Pancreas (tissue), 10 donors: Measurements from ENCODE around the gene LRRN2. TPM values are rescaled to one million over a fixed set of nuclear protein-coding genes. Genes with fewer than 3 reads are reported as not detected.
A peak's percentile ranks its signal among the peaks of the same experiment; 100 is the strongest.

Experiments used
- ATAC-seq, 4 donors: fragments of 200-7000 bp; cut with Tn5 transposase; one replicate each; pipeline versions ENCODE4 v1.8.0 to v1.9.1; 2020; ENCODE audit warnings: mild to moderate bottlenecking in 4 of 4, moderate library complexity in 4 of 4
- DNase-seq, 6 donors: peaks; one replicate each; pipeline ENCODE4 v3.0.0-alpha.2; 2020
- FAIRE-seq: peaks from 2 replicates; lab custom pipeline; 2012; peaks lifted over from hg19 to GRCh38; lab: Jason Lieb, UNC
- H3K27ac ChIP-seq, 4 donors: fragments of 200-600 bp; sonication (generic); 1 replicate in 3 of 4; 2 replicates in 1 of 4; pipeline versions ENCODE4 v1.5.0 to v1.8.0; 2020
- H3K27me3 ChIP-seq, 4 donors: fragments of 200-600 bp; one replicate each; pipeline ENCODE4 v1.8.0; 2021
- H3K36me3 ChIP-seq, 3 donors: fragments of 200-600 bp; sonication (generic) in 1 of 3; one replicate each; pipeline versions ENCODE4 v1.5.0 to v1.8.0; 2020 to 2021
- H3K4me1 ChIP-seq, 3 donors: fragments of 200-600 bp; one replicate each; pipeline ENCODE4 v1.8.0; 2021
- H3K4me3 ChIP-seq, 4 donors: fragments of 200-600 bp; sonication (generic) in 2 of 4; one replicate each; pipeline versions ENCODE4 v1.5.0 to v1.8.0; 2020 to 2021
- H3K9me3 ChIP-seq, 4 donors: fragments of 200-600 bp; one replicate each; pipeline ENCODE4 v1.8.0; 2021
- WGBS, 2 donors: extraction: QIAGEN DNeasy Blood & Tissue Kit; methylation state at CpG; one replicate each; pipeline ENCODE4 v1.1.7; 2013; 5-methylcytosine and 5-hydroxymethylcytosine counted together
- intact Hi-C, 3 donors: fragments of 100-400 bp; cut with DNase I; formaldehyde crosslinking; loops; one replicate each; pipeline versions ENCODE4 v1.11.1 to v1.14.2; 2022
- polyA plus RNA-seq, 2 donors: library from polyadenylated mRNA; stranded (reverse); fragments of 200-250 nt; gene quantifications; one replicate each; pipeline ENCODE4 v1.2.3, GENCODE V29; 2013
- total RNA-seq, 6 donors: library from RNA; stranded (reverse); fragmentation: NEBNext Ultra II Directional in 4 of 6; extraction: Animal tissue kit (Norgen Biotek cat#: 25700) in 4 of 6; gene quantifications; one replicate each; pipeline versions ENCODE4 v1.2.1 to v1.2.4, GENCODE V29; 2021 to 2023
- TF ChIP-seq, protein P1 (sequence below), 4 donors: fragments of 200-600 bp; sonication (generic) in 3 of 4; IDR thresholded peaks; one replicate each; pipeline versions ENCODE4 v1.5.0 to v1.8.0; 2021; ENCODE audit warnings: antibody characterized with exemption in 4 of 4
- donor health status: healthy with polysubstance abuse.
- donor health status: DM: no; HTN: no; CAD: no; lungs with moderate emphysema.
- donor health status: DM: no; HTN: no; CAD: no.
- donor health status: control.
- donor health status: control.
- donor health status: Bipolar disorder and iron deficiency.
- donor health status: DM: yes; HTN: yes; CAD: no.
- donor health status: DM: no; HTN: no; CAD: no.
- donor health status: DM: no; HTN: no; CAD: no.
- donor health status: DM: yes; HTN: yes; CAD: no.

Gene LRRN2
- total and polyA plus RNA-seq, 8 donors, result 0.24 to 3.7 (median 0.58) TPM

DNA sequence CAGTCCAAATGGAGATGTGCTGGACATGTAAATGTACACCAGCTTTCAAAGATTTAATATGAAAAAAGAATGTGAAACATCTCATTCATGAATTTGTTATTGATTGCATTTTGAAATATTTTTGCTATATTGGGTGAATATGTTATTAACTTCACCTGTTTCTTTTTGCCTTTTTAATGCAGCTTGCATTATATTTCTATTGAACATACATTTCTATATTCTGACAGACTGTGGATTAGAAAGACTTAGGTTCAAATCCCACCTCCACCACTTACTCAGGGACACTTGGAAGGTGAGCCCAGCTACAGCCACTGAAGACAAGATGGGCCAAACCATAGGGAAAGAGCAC, 37.8 kb downstream of the LRRN2 start:
- no peak for ATAC-seq
- Histone ChIP-seq H3K4me3 (no peak overlapping the region), H3K27me3 (no peaks in the 10 kb centered on the region), H3K9me3 (no peaks in the 10 kb centered on the region), H3K4me1 (no peaks in the 10 kb centered on the region), H3K36me3 (no peaks in the 10 kb centered on the region), H3K27ac (no peak overlapping the region)
- DNase-seq, result no peak
- no peak for FAIRE-seq
- intact Hi-C loops, result no loop called here
- TF ChIP-seq, protein P1, sequence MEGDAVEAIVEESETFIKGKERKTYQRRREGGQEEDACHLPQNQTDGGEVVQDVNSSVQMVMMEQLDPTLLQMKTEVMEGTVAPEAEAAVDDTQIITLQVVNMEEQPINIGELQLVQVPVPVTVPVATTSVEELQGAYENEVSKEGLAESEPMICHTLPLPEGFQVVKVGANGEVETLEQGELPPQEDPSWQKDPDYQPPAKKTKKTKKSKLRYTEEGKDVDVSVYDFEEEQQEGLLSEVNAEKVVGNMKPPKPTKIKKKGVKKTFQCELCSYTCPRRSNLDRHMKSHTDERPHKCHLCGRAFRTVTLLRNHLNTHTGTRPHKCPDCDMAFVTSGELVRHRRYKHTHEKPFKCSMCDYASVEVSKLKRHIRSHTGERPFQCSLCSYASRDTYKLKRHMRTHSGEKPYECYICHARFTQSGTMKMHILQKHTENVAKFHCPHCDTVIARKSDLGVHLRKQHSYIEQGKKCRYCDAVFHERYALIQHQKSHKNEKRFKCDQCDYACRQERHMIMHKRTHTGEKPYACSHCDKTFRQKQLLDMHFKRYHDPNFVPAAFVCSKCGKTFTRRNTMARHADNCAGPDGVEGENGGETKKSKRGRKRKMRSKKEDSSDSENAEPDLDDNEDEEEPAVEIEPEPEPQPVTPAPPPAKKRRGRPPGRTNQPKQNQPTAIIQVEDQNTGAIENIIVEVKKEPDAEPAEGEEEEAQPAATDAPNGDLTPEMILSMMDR (IDR thresholded peaks at IDR 0.05), result no peak

DNA sequence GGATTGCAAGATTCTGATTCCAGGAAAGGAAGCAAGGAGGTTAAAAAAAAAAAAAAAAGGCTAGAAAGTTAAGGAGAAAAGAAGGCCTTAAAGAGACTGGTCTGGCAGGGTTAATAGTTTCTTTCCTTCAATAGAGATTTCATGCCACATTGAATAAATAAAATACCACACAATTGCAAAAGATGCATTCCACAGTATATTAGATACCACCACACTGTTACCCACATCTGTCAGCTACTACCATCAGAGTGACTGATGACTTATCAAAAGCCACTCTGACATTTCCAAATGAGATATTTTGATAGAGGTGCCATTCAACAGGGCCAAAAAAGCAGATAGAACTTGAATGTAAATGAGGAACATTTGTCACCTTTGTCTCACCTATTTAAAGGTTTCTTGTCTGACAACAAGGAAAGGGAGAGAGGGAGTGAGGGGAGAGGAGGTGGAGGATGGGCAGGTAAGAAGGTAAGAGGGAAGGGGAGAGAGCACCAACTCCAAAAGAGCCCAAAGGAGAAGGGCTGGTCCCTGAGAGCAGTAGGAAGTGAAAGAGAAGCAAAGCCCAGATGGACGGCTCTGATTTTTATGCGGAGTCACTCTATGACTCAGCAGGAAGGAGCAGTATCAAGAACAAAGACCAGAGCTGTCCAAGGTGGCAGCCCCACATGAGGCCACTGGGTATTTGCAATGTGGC, 38.3 kb downstream of the LRRN2 start:
- H3K9me3 ChIP-seq, result no peaks in the 10 kb centered on the region
- H3K36me3 ChIP-seq, result no peaks in the 10 kb centered on the region
- 19 to 23% methylated on average over 2 of the region's 2 CpGs for WGBS, 2 donors
- no peaks in the 10 kb centered on the region for H3K4me1 ChIP-seq
- TF ChIP-seq, protein P1 (IDR thresholded peaks at IDR 0.05), result no peak
- peak in 3 of 4 donors; percentile 81 to 83 (median 82) for ATAC-seq
- H3K27me3 ChIP-seq, result no peaks in the 10 kb centered on the region
- no peak overlapping the region for H3K4me3 ChIP-seq
- FAIRE-seq, result no peak
- intact Hi-C loops, result no loop called here
- DNase-seq, result peak in 1 of 6 donors; percentile 31
- no peak overlapping the region for H3K27ac ChIP-seq

DNA sequence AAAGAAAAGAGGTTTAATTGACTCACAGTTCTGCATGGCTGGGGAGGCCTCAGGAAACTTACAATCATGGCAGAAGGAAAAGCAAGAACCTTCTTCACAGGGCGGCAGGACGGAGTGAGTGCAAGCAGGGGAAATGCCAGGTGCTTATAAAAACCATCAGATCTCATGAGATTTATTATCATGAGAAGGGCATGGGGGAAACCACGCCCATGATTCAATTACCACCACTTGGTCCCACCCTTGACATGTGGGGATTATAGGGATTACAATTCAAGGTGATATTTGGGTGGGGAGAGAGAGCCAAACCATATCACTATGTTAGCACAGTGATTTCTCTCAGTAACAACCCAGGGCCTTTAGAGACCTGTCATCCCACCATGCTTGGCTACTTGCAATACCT, 39.9 kb downstream of the LRRN2 start:
- DNase-seq, result no peak
- TF ChIP-seq, protein P1 (IDR thresholded peaks at IDR 0.05), result no peak
- Histone ChIP-seq H3K9me3 (no peaks in the 10 kb centered on the region), H3K36me3 (no peaks in the 10 kb centered on the region), H3K4me3 (no peak overlapping the region), H3K4me1 (no peaks in the 10 kb centered on the region), H3K27me3 (no peaks in the 10 kb centered on the region), H3K27ac (no peak overlapping the region)
- no peak for FAIRE-seq
- intact Hi-C loops, result no loop called here
- ATAC-seq, result no peak
- 84 to 91% methylated on average over 3 of the region's 3 CpGs for WGBS, 2 donors

DNA sequence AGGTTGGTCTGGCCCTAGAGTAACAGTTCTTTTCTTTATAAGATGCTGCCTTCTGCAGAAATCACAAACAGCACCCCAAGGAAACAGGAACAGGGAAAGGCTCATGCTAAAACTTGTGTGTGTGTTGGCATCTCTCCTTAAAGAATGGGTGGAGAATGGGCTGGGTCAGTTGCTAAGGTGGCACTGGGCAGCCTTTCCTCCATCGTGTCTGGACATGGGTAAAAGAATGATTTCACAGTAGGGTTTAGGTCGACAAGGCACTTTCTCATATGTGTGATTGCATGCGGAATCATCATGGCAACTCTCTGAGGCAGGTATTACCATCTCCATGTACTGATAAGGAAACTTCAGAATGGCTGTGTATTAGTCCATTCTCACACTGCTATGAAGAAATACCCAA, 40.3 kb downstream of the LRRN2 start:
- intact Hi-C loops, result no loop called here
- DNase-seq (no peak), ATAC-seq (no peak), FAIRE-seq (no peak)
- WGBS, 2 donors, result 67 to 75% methylated on average over 3 of the region's 3 CpGs
- Histone ChIP-seq H3K4me1 (no peaks in the 10 kb centered on the region), H3K27me3 (no peaks in the 10 kb centered on the region), H3K27ac (no peak overlapping the region), H3K9me3 (no peaks in the 10 kb centered on the region), H3K36me3 (no peaks in the 10 kb centered on the region), H3K4me3 (no peak overlapping the region)
- TF ChIP-seq, protein P1 (IDR thresholded peaks at IDR 0.05), result no peak

DNA sequence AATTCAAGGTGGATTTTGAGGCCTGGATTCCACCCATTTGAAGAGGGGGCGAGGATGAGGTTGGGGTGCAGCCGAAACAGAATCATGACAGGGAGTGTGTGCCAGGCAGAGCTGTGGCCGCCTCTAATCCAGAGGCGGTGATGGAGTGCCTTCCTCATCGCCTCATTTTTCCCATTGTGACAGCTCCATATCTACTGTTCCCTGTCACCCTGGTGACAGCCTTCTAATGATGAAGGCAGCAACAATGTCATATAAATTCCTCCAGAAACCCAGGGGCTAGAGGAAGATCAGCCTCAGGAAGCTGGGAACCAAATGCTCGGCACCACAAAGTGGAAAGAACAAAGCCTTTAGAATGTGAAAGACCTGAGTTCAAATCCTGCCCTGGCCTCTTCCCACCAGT, 42.0 kb downstream of the LRRN2 start:
- ATAC-seq (no peak), DNase-seq (peak in 1 of 6 donors; percentile 5), FAIRE-seq (no peak)
- H3K4me1 ChIP-seq, result no peaks in the 10 kb centered on the region
- H3K4me3 ChIP-seq, result no peak overlapping the region
- intact Hi-C loops, result no loop called here
- no peaks in the 10 kb centered on the region for H3K27me3 ChIP-seq
- H3K9me3 ChIP-seq, result no peaks in the 10 kb centered on the region
- WGBS, 2 donors, result 86 to 92% methylated on average over 6 of the region's 6 CpGs
- H3K27ac ChIP-seq, result no peak overlapping the region
- H3K36me3 ChIP-seq, result no peaks in the 10 kb centered on the region
- TF ChIP-seq, protein P1 (IDR thresholded peaks at IDR 0.05), result no peak
